Keratinocyte (primary cell): ENCODE measurements around the gene TTBK1.

Experiments used
- EZH2 ChIP-seq: IDR thresholded peaks from one replicate; pipeline ENCODE4 v1.6.1; 2012; ENCODE audit warnings: inconsistent platforms, mild to moderate bottlenecking, low read length, moderate library complexity
- TF ChIP-seq, protein P1 (sequence below), 3 experiments: IDR thresholded peaks in 1 of 3; conservative IDR thresholded peaks in 1 of 3; optimal IDR thresholded peaks in 1 of 3; 2 replicates in 2 of 3; 3 replicates in 1 of 3; pipeline versions ENCODE3 to v1.5.1; 2011; ENCODE audit warnings: low read length in 3 of 3, mild to moderate bottlenecking in 3 of 3, moderate library complexity in 2 of 3, control low read depth in 1 of 3, inconsistent platforms in 1 of 3; ENCODE audit not compliant: insufficient read depth in 2 of 3; ENCODE audit errors: extremely low read depth in 1 of 3

DNA sequence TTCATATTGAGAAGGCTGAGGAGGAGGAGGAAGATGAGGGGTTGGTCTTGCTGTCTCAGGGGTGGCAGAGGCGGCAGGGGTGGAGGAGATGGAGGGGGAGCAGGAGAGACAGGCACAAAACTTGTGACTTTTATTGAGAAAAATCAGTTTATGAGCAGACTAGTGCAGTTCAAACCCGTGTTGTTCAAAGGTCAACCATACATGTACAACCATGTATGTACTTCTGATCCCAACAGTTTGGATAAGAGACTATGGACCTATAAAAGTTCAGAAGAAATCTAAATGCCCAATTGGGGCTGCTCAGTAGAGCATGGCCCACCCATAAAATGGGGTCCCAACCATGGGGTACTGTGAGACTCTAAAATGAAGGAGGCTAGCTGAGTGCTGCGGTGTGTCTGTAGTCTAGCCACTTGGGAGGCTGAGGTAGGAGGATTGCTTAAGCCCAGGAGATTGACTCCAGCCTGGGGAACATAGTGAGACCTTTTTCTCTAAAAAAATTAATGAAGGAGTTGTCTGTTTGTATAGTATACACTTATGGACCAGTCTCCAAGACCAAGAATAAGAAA, 47.1 kb downstream of the TTBK1 start:
- TF ChIP-seq, protein P1, sequence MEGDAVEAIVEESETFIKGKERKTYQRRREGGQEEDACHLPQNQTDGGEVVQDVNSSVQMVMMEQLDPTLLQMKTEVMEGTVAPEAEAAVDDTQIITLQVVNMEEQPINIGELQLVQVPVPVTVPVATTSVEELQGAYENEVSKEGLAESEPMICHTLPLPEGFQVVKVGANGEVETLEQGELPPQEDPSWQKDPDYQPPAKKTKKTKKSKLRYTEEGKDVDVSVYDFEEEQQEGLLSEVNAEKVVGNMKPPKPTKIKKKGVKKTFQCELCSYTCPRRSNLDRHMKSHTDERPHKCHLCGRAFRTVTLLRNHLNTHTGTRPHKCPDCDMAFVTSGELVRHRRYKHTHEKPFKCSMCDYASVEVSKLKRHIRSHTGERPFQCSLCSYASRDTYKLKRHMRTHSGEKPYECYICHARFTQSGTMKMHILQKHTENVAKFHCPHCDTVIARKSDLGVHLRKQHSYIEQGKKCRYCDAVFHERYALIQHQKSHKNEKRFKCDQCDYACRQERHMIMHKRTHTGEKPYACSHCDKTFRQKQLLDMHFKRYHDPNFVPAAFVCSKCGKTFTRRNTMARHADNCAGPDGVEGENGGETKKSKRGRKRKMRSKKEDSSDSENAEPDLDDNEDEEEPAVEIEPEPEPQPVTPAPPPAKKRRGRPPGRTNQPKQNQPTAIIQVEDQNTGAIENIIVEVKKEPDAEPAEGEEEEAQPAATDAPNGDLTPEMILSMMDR (optimal IDR thresholded peaks at IDR 0.05 in 1 of 3, IDR thresholded peaks at IDR 0.05 in 1 of 3, conservative IDR thresholded peaks at IDR 0.05 in 1 of 3; ENCODE audit: extremely low read depth in 1 of 3, insufficient read depth in 2 of 3, low read length in 3 of 3), result no peak
- TF ChIP-seq EZH2, result no peak
